CD4-positive, alpha-beta T cell treated with Interleukin-6 at 100 ng/mL for 8 hours (primary cell): Measurements from ENCODE around the gene SMIM15.
"Not testable (repeated sequence)": the region's sequence is repeated elsewhere in the genome, so short reads cannot be mapped to it uniquely, and the experiment has no call there.

Experiments used
- DNase-seq: peaks from one replicate; pipeline ENCODE4 v3.0.0-alpha.2; 2020; ENCODE audit warnings: mixed read lengths, low spot score

Gene SMIM15, protein sequence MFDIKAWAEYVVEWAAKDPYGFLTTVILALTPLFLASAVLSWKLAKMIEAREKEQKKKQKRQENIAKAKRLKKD

GRCh38 chr5:61162010-61162831, at the start of gene SMIM15:
TSS of gene SMIM15 (minus strand) at chr5:61162468. CDS start at chr5:61160171, 2,297 bp downstream.
- DNase-seq: peak; percentile 75

- no peak for DNase-seq
Observed at GRCh38 chr5:61207884-61208283, 45.6 kb upstream of the SMIM15 start.

DNA sequence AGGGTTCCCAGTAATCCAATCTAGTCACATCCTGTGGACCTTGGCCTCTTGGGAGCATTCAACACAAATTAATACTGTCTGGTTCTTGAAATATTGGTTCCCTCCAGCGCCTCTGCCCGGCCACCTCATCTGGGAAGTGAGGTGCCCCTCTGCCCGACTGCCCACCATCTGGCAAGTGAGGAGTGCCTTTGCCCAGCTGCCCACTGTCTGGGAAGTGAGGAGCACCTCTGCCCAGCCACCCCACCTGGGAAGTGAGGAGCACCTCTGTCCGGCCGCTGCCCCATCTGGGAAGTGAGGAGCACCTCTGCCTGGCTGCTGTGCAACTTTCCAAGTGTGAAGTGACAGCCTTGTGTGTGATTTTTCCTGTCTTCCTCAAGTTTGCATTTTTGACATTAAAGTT, 42.7 kb upstream of the SMIM15 start:
- DNase-seq: no peak

GRCh38 chr5:61202213-61202612, 39.9 kb upstream of the SMIM15 start:
- DNase-seq: no peak

- no peak for DNase-seq
Observed at GRCh38 chr5:61200582-61201155, 38.4 kb upstream of the SMIM15 start.

DNA sequence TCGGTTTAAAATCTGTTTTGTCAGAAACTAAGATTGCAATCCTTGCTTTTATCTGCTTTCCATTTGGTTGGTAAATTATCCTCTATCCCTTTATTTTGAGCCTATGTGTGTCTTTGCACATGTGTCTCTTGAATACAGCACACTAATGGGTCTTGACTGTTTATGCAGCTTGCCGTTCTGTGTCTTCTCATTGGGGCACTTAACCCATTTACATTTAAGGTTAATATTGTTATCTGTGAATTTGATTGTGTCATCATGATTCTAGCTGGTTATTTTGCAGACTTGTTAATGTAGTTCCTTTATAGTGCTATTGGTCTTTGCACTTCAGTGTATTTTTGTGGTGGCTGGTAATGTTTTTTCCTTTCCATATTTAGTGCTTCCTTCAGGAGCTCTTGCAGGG, 36.3 kb upstream of the SMIM15 start:
- no peak for DNase-seq

DNA sequence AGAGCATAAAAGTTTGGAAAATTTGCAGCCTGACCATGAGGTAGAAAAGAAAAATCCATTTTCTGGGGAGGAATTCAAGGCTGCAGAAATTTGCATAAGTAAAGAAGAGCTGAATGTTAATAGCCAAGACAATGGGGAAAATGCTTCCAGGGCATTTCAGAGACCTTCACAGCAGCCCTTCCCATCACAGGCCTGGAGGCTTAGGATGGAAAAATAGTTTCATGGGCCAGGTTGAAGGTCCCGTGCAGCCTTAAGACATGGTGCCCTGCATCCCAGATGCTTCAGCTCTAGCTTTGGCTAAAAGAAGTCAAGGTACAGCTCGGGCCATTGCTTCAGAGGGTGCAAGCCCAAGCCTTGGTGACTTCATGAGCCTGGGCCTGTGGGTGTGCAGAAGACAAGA, 25.6 kb upstream of the SMIM15 start:
- not testable (repeated sequence) for DNase-seq

- DNase-seq: not testable (repeated sequence)
Observed at GRCh38 chr5:61187352-61187751, 25.1 kb upstream of the SMIM15 start.

DNA sequence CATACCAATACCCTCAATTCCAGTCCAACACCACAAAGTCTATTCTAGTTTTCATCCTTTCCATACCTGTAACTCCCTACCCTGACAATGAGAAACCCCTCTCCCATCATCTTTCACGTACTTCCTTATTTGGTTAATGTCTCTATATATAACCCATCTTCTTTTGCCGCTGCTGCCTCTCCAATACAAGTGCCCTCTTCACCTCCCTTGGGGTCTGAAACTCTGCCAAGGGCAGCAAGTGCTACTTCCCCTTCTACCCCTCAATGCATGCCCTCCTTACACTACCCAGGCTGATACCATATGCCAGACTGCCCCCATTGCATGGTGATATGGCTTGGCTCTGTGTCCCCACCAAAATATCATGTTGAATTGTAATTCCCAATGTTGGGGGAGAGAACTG, 24.4 kb upstream of the SMIM15 start:
- DNase-seq: no peak

DNA sequence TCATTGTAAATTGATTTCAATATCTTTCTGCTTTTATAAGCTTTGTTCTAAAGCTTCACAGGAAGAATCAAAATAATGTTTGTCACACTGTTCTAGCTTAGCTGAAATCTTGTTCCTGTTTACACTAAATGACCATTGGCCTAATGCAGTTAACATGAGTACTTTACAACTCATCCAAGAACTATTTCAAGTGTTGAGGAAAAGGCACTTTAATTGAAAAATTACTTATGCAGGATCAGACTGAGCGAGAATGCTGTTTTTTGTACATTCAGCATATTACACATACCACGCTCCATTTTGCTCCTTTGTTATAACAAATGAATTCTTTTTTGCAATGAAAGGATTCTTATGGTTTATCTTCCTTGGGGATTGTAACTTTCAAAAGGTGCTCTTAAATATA, 22.4 kb upstream of the SMIM15 start:
- DNase-seq: no peak

DNA sequence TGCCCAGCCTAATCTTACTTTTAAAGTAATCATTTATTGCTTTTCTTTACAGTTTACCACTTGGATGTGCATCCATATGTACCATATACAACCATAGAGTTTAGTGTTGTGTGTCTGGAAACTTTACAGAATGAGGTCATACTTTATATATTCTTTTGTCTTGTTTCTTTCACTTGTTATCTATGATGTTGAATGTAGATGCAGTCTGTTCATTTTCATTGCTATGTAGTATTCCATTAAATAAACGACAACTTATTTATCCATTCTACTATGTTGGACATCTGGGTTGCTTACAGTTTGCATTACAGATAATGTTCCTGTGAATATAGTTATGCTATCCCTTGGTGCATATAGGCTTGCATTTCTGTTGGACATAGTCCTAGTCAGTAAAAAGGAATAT, 21.3 kb upstream of the SMIM15 start:
- no peak for DNase-seq

DNA sequence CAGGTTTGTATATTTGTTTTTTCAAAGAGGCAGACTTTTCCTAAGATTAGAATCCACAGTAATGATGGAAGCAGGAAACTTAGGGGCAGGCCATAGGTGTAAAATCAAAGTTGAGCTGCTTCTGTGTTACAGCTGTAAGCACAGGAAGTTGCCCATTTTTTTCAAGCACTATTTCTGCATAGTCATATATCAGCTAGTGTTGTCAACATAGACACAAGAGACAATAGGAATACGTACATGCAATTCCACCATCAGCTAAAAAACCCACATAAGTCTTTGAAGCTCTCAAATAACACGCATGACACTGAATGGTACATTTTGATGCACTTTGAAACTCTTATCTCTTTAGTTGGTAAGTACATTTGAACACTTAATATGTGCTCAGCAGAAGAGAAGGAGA, 20.2 kb upstream of the SMIM15 start:
- no peak for DNase-seq

GRCh38 chr5:61180886-61181285, 18.6 kb upstream of the SMIM15 start:
- DNase-seq: no peak

DNA sequence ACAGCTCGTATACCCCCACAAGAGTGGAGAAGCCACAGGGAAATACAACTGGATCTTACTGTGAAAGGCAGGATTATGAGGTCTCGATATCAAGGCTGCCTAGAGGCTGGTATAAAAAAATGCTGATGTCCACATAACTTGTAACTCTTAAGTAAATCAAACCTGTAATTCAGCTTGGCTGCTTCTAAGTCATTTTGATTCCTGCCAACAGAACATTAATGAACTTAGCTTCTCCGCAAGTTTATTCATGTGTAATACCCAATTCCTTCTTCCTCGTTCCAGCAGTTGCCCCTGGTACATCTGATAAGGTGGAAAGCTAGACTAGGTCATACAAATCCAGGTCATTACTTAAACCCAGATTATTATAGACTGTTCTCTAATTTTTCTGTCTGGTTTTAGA, 16.4 kb upstream of the SMIM15 start:
- no peak for DNase-seq

- DNase-seq: no peak
Observed at GRCh38 chr5:61177716-61178115, 15.4 kb upstream of the SMIM15 start.

- no peak for DNase-seq
Observed at GRCh38 chr5:61177070-61177469, 14.8 kb upstream of the SMIM15 start.

- no peak for DNase-seq
Observed at GRCh38 chr5:61176631-61177030, 14.4 kb upstream of the SMIM15 start.

- no peak for DNase-seq
Observed at GRCh38 chr5:61171479-61171878, 9.2 kb upstream of the SMIM15 start.

- DNase-seq: no peak
Observed at GRCh38 chr5:61168951-61169350, 6.7 kb upstream of the SMIM15 start.

- no peak for DNase-seq
Observed at GRCh38 chr5:61167382-61167781, 5.1 kb upstream of the SMIM15 start.

DNA sequence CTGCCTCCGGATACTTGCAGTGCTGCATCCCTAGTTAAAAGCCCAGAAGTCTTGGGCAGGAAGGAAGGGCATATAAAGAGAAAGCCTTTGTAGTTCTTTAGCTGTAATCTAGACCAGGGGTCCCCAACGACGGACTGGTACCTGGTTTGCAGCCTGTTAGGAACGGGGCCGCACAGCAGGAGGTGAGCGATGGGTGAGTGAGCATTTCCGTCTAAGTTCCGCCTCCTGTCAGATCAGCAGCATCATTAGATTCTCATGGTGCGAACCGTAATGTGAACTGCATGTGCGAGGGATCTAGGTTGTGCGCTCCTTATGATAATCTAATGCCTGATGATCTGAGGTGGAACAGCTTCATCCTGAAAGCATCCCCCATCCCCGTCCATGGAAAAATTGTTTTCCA, 1.6 kb upstream of the SMIM15 start:
- DNase-seq: no peak

- no peak for DNase-seq
Observed at GRCh38 chr5:61162832-61163567, 732 bp upstream of the SMIM15 start.

DNA sequence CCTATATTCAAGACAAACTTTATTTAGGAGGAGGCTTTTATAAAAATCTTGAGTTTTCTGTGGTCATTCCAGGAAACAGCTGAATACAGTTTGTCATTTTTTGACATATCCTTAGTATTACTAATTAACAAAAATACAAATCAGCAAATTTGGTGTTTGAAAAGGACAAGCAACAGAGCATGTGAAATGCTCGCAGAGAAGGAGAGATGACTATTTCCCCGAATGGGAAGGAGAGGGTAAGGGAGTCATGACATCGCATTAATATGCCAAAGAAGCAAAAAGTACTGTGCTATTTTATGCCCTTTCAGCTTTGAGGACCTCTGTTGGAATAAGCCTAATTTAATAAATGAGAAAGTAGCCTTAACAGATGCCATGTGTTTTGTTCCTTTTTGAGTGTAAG, 1.8 kb downstream of the SMIM15 start:
- no peak for DNase-seq
